Breast epithelium (tissue), 3 donors: Measurements from ENCODE around the gene MMP25.

Experiments
- CTCF ChIP-seq, 3 donors: fragments of 450-650 bp; IDR thresholded peaks; one replicate each; pipeline ENCODE4 v1.5.1; 2016 to 2017; ENCODE audit warnings: antibody characterized with exemption in 3 of 3, mild to moderate bottlenecking in 3 of 3, moderate library complexity in 3 of 3
- POLR2A ChIP-seq: fragments of 450-650 bp; IDR thresholded peaks from one replicate; pipeline ENCODE4 v1.6.1; 2016; ENCODE audit warnings: antibody characterized with exemption, mild to moderate bottlenecking, moderate library complexity
- POLR2AphosphoS5 ChIP-seq, 3 donors: sonication (generic); formaldehyde crosslinking; IDR thresholded peaks; one replicate each; pipeline ENCODE4 v1.6.1; 2017; ENCODE audit warnings: antibody characterized with exemption in 3 of 3

DNA sequence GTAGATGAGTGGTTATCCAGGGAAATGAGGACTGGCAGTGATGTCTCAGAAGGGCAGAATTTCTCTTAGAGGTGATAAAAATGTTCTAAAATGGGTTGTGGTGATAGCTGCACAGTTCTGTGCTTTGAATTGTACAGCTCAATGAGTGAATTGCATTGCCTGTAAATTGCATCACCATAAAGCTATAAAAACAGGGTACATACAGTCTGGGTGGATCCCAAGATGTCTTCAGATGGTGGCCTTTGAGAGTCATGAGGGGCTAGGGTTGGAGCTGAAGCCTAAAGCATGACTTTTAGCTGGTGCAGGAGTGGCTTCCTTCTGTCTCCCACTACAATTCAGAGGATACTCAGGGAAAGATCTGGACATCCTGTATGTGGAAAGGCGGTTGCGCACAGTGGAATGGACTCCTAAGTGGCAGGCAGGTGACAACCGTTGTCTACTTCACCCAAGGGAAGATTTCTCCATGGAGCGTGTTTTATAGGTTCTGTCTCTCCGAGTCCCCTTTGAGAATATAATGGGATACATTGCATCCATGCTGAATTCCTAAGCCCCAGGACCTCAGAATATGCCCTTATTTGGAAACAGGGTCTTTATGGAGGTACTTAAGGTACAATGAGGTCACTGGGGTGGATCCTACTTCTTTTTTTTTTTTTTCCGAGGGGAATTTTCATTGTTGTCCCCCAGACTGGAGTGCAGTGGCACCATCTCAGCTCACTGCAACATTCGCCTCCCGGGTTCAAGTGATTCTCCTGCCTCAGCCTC is 17.4 kb downstream of the MMP25 start:
- TF ChIP-seq CTCF (IDR thresholded peaks at IDR 0.05) (no peak), POLR2AphosphoS5 (IDR thresholded peaks at IDR 0.05) (no peak), POLR2A (no peak)
